ENCODE measurements around the gene SP100.
A peak's percentile ranks its signal among the peaks of the same experiment; 100 is the strongest.

SP100 gene

GRCh38 chr2:230564805-230565779 is 149.1 kb downstream of the SP100 start:
- no peak for DNase-seq

GRCh38 chr2:230569298-230569697 is 153.3 kb downstream of the SP100 start:
- DNase-seq, result no peak

- no peak for DNase-seq
Observed at GRCh38 chr2:230570987-230571386, 155.0 kb downstream of the SP100 start.

GRCh38 chr2:230575642-230576324 is 159.8 kb downstream of the SP100 start:
- DNase-seq, result no peak

- DNase-seq, result no peak
Observed at GRCh38 chr2:230577114-230577513, 161.1 kb downstream of the SP100 start.

- no peak for DNase-seq
Observed at GRCh38 chr2:230578106-230578505, 162.1 kb downstream of the SP100 start.

- peak; percentile 19 for DNase-seq
Observed at GRCh38 chr2:230582851-230583283, 166.9 kb downstream of the SP100 start.

- DNase-seq, result no peak
Observed at GRCh38 chr2:230583581-230583980, 167.6 kb downstream of the SP100 start.

GRCh38 chr2:230586328-230586982 is 170.5 kb downstream of the SP100 start:
- DNase-seq, result no peak

GRCh38 chr2:230589025-230589424 is 173.0 kb downstream of the SP100 start:
- DNase-seq, result no peak

GRCh38 chr2:230589497-230590015 is 173.6 kb downstream of the SP100 start:
- no peak for DNase-seq

GRCh38 chr2:230590333-230590732 is 174.3 kb downstream of the SP100 start:
- no peak for DNase-seq

GRCh38 chr2:230591850-230592249 is 175.8 kb downstream of the SP100 start:
- no peak for DNase-seq

GRCh38 chr2:230592775-230593174 is 176.8 kb downstream of the SP100 start:
- DNase-seq, result no peak

Data from NCI-H226 (cell line).